GM21576 (cell line): Measurements from ENCODE around the gene PLA2G2A.
"Not testable (repeated sequence)": the region's sequence is repeated elsewhere in the genome, so short reads cannot be mapped to it uniquely, and the experiment has no call there.

Experiments used
- ATAC-seq: cut with Tn5 transposase; IDR thresholded peaks from one replicate; pipeline ENCODE4 v1.9.1; 2021; ENCODE audit warnings: mild to moderate bottlenecking, moderate library complexity; ENCODE audit not compliant: unreplicated experiment

PLA2G2A gene

GRCh38 chr1:19934336-19934735, 45.1 kb downstream of the PLA2G2A start:
- no peak for ATAC-seq

GRCh38 chr1:19932866-19933265, 46.6 kb downstream of the PLA2G2A start:
- no peak for ATAC-seq

GRCh38 chr1:19927130-19927421, 52.3 kb downstream of the PLA2G2A start:
- not testable (repeated sequence) for ATAC-seq

- no peak for ATAC-seq
Measured at GRCh38 chr1:19926296-19927129, 52.9 kb downstream of the PLA2G2A start.
